ENCODE data around the gene DYSF.

Gene DYSF

DNA sequence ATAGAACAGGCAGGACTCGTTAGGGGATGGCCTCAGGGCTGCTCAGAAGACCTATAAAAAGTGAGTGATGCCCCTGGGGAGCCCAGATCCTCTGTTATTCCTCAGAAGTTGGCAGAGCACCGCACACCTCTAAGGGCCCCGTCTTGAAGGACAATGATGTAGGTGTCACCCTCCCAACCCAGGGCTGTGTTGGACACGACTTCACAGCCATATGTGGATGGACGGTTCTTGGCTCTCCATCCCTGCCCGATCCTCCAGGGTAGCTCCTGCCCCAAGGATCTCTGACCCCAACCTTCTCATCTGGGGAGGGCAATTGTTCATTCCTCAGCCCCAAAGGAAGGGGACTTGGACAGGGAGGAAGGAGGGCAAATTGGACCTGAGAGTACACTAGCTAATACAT is 246.1 kb downstream of the DYSF start:
- TF ChIP-seq GATA2 (IDR thresholded peaks at IDR 0.05; ENCODE audit: low read depth, low read length) = no peak
- no peak for TF ChIP-seq GATA3 (IDR thresholded peaks at IDR 0.05; ENCODE audit: low read depth, low read length)

DNA sequence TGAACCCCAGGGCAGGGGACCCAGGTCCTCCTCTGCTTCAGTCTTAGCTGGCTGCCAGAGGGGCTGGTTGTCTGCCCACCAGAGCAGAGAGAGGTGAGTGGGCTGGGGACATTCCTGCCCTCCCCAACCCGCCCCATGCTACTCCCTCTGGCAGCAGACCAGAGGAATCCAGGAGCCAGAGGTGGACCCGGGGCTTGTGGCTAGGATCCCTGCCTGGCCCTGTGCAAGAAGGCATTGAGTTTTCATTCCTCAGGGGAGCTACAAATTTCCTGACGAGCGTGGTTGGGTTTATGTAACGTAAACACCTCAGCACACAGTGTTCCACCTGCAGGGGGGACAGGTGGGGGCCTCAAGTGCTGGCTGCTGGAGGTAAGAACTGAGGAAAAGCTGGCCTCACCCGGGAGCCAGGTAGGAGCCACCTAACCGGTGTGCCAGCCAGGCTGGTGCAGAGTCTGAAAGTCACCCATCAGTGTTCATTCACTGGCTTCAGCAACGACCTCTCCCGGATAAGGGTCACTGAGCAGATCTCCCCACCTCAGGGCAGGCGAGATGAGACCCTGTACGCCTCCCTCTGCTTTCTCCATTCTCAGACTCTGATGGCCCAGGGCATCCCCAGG is 246.8 kb downstream of the DYSF start:
- TF ChIP-seq GATA3 (IDR thresholded peaks at IDR 0.05; ENCODE audit: low read depth, low read length) (no peak), GATA2 (IDR thresholded peaks at IDR 0.05; ENCODE audit: low read depth, low read length) (no peak)

DNA sequence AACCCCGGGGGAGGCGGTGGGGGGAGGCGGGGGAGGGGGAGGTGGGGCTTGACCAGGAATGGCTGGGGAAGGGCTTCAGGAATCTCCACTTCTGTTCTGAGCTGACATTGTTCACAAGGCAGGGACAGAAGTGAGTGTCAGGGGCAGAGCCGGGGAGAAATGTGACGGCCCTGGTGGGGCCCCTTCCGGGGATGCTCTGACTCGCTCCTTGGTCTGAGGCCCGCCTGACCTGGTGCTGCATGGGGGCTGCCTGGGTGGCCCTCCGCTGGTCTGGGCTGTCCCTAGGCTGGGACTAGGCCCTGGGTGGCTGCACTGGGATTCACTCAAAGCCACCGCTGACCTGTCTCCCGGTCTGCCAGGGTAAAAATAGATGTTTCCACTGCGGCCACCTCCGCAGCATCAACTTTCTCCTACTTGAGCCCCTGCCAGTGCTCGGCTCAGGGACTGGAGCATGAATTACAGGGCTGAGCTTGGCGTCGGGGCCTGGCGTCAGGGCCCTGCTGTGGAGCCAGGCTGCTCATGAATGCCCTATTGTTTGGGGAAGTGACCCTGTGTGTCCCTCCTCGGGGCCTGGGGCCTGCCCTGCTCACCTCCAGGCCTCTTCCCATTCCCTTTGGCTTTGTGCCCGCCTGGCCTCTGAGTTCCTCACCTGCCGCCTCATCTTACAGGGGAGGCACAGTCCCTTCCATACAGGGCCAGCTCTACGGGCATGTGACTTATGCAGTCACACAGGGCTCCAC is 247.5 kb downstream of the DYSF start:
- TF ChIP-seq GATA2 (IDR thresholded peaks at IDR 0.05; ENCODE audit: low read depth, low read length) (no peak), GATA3 (IDR thresholded peaks at IDR 0.05; ENCODE audit: low read depth, low read length) (no peak)

DNA sequence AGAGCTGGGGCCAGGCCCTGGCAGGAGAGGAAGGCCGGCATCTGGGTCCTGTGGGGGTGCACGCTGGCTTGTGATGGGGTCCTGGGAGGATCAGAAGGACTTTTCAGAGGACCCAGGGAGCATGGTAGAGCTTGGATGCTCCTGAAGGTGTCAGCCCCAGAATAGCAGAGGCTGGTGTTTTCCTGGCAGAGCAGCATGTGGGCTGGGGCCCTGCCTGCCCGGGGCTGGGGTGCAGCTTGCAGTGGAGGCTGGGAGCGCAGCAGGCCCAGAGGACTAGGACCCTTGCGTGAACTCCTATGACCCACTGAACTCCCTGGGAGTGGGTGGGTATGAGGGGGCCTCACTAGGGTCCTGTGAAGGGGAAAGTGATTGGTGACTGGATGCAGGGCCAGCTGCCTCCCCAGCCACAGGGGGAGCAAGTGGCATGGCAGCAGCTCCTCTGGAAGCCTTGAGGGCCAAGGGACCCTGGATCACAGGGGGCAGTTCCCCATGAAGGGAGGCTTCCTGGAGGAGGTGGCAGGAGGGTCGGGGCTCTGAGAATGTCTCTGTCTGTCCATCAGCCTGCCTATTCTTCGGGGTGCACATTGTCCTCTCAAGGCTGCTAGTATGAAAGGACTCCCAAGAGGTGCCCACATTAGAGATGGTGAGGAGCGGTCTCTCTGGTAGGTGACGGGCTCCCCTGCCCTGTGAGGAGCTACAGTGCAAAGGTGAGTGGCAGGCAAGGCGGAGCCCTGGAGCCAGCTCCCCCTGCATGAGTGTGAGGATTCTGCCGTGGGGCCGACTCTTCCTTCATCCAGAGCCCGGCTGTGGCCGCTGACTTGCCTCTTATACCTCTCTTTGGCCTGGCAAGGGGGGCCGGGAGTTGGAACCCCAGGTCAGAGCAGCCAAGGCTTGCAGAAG is 249.0 kb downstream of the DYSF start:
- no peak for TF ChIP-seq GATA2 (IDR thresholded peaks at IDR 0.05; ENCODE audit: low read depth, low read length)
- no peak for TF ChIP-seq GATA3 (IDR thresholded peaks at IDR 0.05; ENCODE audit: low read depth, low read length)

DNA sequence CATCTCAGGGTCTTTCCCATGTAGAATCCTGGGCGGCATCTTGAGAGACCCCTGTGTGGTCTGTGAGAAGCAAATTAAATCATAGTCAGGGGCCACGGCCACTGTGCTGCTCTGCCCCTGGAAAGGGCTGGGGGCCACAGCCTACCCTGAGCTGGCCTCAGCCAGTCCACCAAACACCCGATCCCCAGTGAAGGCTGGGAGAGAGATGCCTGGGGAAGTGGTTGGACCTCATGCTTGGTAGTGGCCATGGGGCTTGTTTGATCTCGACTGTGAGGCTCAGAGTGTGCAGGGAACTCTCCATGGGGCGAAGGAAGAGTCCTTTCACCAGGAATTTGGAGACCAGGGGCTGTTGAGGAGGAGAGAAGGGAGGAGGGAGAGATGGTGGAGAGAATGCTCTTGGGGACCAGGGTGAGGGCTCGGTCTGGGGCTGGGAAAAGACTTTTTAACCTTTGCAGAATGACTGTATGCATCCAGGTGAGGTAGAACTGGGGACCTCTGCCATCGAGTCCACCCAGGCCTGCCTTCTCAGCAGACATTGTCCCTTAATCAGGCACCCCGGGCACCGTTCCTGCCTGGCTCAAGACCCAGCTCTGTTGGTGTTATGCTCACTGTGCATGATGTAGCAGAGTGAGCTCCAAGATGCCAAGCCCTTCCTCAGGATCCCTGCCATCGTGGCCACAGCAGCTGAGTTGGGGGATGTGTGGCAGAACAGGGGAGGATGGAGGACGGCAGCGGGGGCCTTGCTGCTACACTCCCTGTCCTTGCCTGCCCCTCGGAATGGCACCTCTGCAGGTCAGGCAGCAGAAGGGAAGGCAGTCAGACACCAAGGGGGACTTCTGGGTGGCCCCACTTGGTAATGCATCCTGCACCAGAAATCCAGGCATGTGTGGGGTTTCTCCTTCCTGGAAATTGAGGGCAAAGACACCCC is 249.9 kb downstream of the DYSF start:
- no peak for TF ChIP-seq GATA2 (IDR thresholded peaks at IDR 0.05; ENCODE audit: low read depth, low read length)
- no peak for TF ChIP-seq GATA3 (IDR thresholded peaks at IDR 0.05; ENCODE audit: low read depth, low read length)

DNA sequence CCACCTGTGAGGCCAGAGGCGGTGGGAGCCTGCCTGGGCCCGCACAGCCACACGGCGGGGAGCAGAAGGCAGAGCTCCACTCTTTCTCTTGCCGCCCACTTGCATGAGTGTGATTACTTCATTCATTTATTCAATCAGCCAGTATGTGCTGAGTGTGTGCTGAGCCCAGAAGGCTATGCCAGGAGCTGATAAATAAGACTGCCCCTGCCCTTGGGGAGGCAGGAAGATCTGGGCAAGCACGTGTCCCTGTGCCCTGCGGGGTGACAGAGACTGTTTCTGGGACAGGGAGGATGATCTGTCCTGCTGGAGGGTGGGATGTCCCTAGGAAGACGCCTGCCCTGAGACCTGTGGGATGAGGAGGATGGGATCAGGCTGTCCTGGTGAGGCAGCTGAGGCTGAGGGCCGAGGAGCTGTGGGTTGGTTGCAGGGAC is 250.8 kb downstream of the DYSF start:
- no peak for TF ChIP-seq GATA3 (IDR thresholded peaks at IDR 0.05; ENCODE audit: low read depth, low read length)
- no peak for TF ChIP-seq GATA2 (IDR thresholded peaks at IDR 0.05; ENCODE audit: low read depth, low read length)

DNA sequence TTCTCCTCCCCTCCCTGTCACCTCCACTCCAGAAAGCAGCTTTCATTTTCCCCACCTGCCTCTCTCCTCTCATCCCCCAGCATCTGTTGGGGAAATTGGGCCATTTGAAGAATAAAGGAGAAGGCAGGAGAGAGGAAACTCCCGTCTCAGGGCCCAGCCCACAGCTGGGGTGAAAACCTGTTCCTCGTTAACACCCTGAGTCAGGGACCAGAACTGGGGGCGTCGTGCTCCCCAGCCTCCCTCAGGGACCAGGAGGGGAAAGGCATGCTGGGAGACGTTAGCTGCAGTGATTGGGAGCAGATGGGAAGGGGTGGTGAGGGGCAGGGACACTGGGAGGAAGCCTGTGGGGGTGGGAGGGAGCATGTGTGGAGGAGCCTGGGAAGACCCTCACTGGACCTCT is 251.3 kb downstream of the DYSF start:
- TF ChIP-seq GATA2 (IDR thresholded peaks at IDR 0.05; ENCODE audit: low read depth, low read length) = no peak
- no peak for TF ChIP-seq GATA3 (IDR thresholded peaks at IDR 0.05; ENCODE audit: low read depth, low read length)

DNA sequence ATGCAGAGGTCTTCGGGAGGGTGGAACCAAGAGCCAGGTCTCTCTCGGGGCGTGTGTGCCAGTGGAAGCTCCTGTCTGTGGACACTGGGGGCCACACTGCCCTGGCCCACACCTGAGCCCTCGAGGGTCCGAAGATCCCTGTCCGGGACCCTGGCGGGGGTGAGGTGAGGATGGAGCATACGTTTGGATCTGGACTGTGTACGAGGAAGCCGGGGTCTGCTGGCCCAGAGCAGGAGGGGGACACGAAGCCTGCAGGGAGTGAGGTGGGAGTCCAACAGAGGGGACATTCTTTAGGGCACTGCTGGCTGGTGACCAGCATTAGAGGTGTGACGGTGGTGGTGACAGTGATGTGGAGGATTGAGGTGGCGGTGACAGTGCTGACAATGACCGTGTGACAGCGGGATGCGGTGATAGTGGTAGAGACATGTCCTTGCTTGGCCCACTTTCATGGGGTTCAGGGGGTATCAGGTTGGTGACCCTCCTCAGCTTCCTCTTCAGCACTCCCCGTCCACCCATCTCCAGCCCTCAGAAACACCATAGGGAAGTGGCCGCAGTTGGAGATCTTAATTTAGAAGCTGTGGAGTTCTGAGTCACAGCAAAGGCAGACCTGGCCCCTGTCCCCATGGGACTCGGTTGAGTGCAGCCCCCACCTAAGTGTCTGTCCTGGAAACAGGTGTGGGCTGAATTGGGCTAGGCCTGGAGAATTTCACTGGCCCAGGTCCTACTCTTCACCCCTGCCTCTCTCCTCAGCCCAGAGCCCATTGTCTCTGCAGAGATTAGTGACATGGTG is 252.0 kb downstream of the DYSF start:
- no peak for TF ChIP-seq GATA3 (IDR thresholded peaks at IDR 0.05; ENCODE audit: low read depth, low read length)
- no peak for TF ChIP-seq GATA2 (IDR thresholded peaks at IDR 0.05; ENCODE audit: low read depth, low read length)

DNA sequence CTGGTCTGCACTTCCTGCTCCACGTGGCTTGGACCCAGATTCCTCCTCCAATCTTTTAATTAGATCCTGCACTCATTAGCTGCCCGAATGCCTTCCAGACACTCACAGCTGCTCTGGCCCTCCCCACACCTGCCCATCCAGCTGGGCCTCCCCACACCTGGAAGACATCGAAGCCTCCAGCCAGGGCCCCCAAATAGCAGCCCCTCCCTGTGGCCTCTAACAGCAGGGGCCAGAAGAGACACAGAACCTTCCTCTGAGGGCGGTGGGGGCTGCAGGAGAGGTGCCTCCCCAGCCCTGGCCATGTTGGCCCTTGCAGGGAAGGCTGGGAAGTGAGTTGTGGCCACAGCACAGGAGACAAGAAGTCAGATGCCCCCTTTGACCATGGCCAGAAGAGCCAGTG is 252.8 kb downstream of the DYSF start:
- TF ChIP-seq GATA3 (IDR thresholded peaks at IDR 0.05; ENCODE audit: low read depth, low read length) (no peak), GATA2 (IDR thresholded peaks at IDR 0.05; ENCODE audit: low read depth, low read length) (no peak)

DNA sequence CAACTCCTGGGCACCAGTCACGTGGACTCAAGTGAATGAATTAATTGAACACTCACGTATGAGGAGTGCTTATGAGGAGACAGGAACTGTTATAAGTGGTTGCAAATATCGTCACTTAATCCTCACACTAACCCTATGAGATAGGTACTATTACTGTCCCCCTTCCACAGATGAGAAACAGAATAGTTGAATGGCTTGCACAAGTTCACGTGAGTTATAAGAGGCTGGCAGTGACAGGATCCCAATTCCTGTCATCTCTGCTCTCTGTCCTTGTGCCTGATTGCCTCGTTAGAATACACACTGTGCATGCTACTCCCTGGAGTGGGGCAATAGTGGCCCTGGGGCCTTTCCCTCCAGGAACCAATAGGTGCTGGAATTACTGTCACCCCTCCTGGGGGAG is 253.5 kb downstream of the DYSF start:
- TF ChIP-seq GATA3 (IDR thresholded peaks at IDR 0.05; ENCODE audit: low read depth, low read length) (no peak), GATA2 (IDR thresholded peaks at IDR 0.05; ENCODE audit: low read depth, low read length) (no peak)

DNA sequence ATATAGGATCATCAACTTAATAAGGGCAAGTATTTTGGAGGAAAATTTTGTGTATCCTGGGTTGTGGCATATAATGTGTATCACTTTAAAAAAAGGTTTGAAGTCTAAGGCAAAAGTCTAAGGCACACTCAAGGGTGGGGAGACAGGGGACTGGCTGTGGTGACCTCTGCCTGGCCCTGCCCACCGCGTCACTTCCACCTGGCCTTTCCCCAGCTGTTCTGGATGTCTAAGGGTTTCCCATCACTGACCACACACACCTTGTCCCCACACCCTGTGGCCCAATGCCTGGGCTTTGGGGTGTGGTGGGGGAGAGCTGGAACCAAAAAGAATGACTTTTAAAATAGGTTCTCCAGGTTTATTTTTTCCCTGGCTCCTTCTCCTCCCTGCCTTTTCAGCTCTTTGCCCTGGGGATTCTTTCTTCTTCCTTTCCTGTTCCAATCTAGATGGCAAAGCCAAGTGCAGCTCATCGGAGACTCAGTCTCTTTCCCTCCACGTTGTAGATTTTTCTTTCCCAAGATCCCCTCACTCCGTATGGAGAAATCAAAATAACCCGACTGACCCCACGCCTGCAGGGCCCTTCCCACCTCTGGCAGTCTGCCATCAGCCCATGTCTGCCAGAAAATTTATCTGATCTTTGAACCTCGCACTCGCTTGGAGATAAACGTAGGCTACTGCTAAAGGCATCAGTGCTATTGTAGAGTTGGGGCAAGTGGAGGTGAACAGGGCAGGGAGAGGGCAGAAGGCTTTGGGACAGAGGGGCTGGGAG is 257.2 kb downstream of the DYSF start:
- TF ChIP-seq GATA3 (IDR thresholded peaks at IDR 0.05; ENCODE audit: low read depth, low read length) (no peak), GATA2 (IDR thresholded peaks at IDR 0.05; ENCODE audit: low read depth, low read length) (peak; percentile 76)

Measured in SH-SY5Y (cell line).